Neural progenitor cell (in vitro differentiated cells): Measurements from ENCODE around the gene EPS8L2.

Experiments used
- EZH2 ChIP-seq: fragments of 200-600 bp; sonication (generic); IDR thresholded peaks from 2 replicates; pipeline ENCODE4 v1.6.1; 2017; ENCODE audit warnings: antibody characterized with exemption, mild to moderate bottlenecking, moderate library complexity
- TF ChIP-seq, protein P1 (sequence below): fragments of 200-600 bp; sonication (generic); IDR thresholded peaks from 2 replicates; pipeline ENCODE4 v1.5.1; 2017; ENCODE audit warnings: antibody characterized with exemption, mild to moderate bottlenecking

DNA sequence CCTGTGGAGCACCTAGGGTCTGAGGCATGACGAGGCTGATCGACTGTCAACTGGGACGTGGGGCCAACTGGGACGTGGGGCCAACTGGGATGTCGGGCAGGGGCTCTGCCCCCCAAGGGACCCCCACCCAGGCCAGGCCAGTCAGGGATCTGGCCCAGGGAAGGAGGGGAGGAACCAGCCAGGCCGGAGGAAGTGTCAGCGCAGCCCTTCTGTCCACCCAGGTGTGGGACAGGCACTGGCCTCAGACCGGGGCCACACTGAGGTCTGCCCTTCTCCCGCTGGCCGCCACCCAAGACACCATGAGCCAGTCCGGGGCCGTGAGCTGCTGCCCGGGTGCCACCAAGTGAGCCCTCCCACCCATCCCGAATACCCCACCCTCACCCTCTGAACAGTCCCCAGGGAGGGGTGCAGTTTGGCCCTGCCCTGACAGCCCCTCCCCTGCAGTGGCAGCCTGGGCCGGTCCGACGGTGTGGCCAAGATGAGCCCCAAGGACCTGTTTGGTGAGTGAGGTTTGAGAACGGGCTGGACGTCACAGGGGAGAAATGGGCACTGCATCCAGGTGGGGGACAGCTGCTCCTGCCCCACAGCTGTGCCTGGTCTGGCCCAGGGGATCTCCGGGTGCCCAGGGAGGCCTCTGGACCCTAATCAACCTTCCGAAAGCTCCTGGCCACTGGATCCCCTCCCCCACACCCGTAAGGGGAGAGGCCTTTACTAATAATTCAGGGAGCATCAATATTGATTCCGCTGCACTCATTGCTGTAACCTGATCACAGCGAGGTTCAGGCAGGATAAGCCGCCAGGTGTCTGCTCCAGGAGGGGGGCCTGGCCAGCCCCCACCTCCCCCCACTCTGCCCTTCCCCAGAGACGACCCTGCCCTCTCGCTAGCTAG, 3.3 kb downstream of the EPS8L2 start:
- TF ChIP-seq, protein P1, sequence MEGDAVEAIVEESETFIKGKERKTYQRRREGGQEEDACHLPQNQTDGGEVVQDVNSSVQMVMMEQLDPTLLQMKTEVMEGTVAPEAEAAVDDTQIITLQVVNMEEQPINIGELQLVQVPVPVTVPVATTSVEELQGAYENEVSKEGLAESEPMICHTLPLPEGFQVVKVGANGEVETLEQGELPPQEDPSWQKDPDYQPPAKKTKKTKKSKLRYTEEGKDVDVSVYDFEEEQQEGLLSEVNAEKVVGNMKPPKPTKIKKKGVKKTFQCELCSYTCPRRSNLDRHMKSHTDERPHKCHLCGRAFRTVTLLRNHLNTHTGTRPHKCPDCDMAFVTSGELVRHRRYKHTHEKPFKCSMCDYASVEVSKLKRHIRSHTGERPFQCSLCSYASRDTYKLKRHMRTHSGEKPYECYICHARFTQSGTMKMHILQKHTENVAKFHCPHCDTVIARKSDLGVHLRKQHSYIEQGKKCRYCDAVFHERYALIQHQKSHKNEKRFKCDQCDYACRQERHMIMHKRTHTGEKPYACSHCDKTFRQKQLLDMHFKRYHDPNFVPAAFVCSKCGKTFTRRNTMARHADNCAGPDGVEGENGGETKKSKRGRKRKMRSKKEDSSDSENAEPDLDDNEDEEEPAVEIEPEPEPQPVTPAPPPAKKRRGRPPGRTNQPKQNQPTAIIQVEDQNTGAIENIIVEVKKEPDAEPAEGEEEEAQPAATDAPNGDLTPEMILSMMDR = no peak
- TF ChIP-seq EZH2 = no peak
